Peyer's patch (tissue), 4 donors: ENCODE measurements around the gene ENPP7. TPM values are rescaled to one million over a fixed set of nuclear protein-coding genes. Genes with fewer than 3 reads are reported as not detected.

Source experiments
- DNase-seq, 3 donors: peaks; one replicate each; pipeline ENCODE4 v3.0.0-alpha.2; 2017 to 2019
- H3K27ac ChIP-seq, 4 donors: fragments of 200-600 bp; sonication (generic); one replicate each; pipeline ENCODE4 v1.5.1; 2016 to 2019
- H3K27me3 ChIP-seq, 2 donors: fragments of 200-600 bp; sonication (generic); one replicate each; pipeline ENCODE4 v1.5.1; 2019
- H3K36me3 ChIP-seq, 3 donors: fragments of 200-600 bp; sonication (generic); one replicate each; pipeline ENCODE4 v1.5.1; 2016 to 2019
- H3K4me1 ChIP-seq, 4 donors: fragments of 200-600 bp; sonication (generic); one replicate each; pipeline ENCODE4 v1.5.1; 2016 to 2019
- H3K4me3 ChIP-seq, 4 donors: fragments of 200-600 bp; sonication (generic); 1 replicate in 3 of 4; 2 replicates in 1 of 4; pipeline ENCODE4 v1.5.1; 2016 to 2019; ENCODE audit warnings: mild to moderate bottlenecking in 1 of 4
- H3K9me3 ChIP-seq, 4 donors: fragments of 200-600 bp; sonication (generic); one replicate each; pipeline ENCODE4 v1.5.1; 2016 to 2019; ENCODE audit warnings: mild to moderate bottlenecking in 1 of 4
- CTCF ChIP-seq, 6 experiments: fragments of 450-650 bp in 4 of 6; fragments of 200-600 bp in 2 of 6; sonication (generic) in 1 of 6; IDR thresholded peaks; one replicate each; pipeline ENCODE4 v1.5.1; 2017 to 2019; ENCODE audit warnings: antibody characterized with exemption in 6 of 6, mild to moderate bottlenecking in 3 of 6, moderate library complexity in 1 of 6
- POLR2A ChIP-seq, 2 donors: fragments of 450-650 bp; IDR thresholded peaks; one replicate each; pipeline ENCODE4 v1.5.1; 2017; ENCODE audit warnings: antibody characterized with exemption in 2 of 2, mild to moderate bottlenecking in 2 of 2, moderate library complexity in 2 of 2
- total RNA-seq, 4 donors: library from RNA; depleted of rRNA; stranded (reverse); fragments of >200 nt; gene quantifications; one replicate each; pipeline ENCODE4 v1.1.0, GENCODE V29; 2016

The ENPP7 gene
- total RNA-seq, 4 donors from 2014 or later, result 17.2 to 27.3 (median 22.5) TPM; not detected in 1

- Histone ChIP-seq H3K27ac (no peak overlapping the region), H3K4me1 (no peaks in the 10 kb centered on the region), H3K9me3 (no peaks in the 10 kb centered on the region), H3K36me3 (no peaks in the 10 kb centered on the region), H3K27me3 (no peaks in the 10 kb centered on the region), H3K4me3 (no peak overlapping the region)
- no peak for DNase-seq
- TF ChIP-seq CTCF (IDR thresholded peaks at IDR 0.05) (no peak), POLR2A (IDR thresholded peaks at IDR 0.05) (no peak)
These were observed 46.4 kb upstream of the ENPP7 start for GRCh38 chr17:79684132-79684985.

GRCh38 chr17:79685121-79685520 is 45.6 kb upstream of the ENPP7 start:
- Histone ChIP-seq H3K4me1 (no peaks in the 10 kb centered on the region), H3K9me3 (no peaks in the 10 kb centered on the region), H3K27ac (no peak overlapping the region), H3K27me3 (no peaks in the 10 kb centered on the region), H3K4me3 (no peak overlapping the region), H3K36me3 (no peaks in the 10 kb centered on the region)
- TF ChIP-seq CTCF (IDR thresholded peaks at IDR 0.05), result no peak
- no peak for TF ChIP-seq POLR2A (IDR thresholded peaks at IDR 0.05)
- DNase-seq, result no peak

- Histone ChIP-seq H3K27ac (no peak overlapping the region), H3K4me3 (no peak overlapping the region), H3K4me1 (no peaks in the 10 kb centered on the region), H3K36me3 (no peaks in the 10 kb centered on the region), H3K27me3 (no peaks in the 10 kb centered on the region), H3K9me3 (no peaks in the 10 kb centered on the region)
- no peak for TF ChIP-seq POLR2A (IDR thresholded peaks at IDR 0.05)
- no peak for TF ChIP-seq CTCF (IDR thresholded peaks at IDR 0.05)
- no peak for DNase-seq
These were observed 44.3 kb upstream of the ENPP7 start for GRCh38 chr17:79686476-79686875.

- no peak overlapping the region for H3K27ac ChIP-seq
- H3K36me3 ChIP-seq, result no peaks in the 10 kb centered on the region
- H3K4me3 ChIP-seq, result no peak overlapping the region
- no peak for DNase-seq
- no peak for TF ChIP-seq POLR2A (IDR thresholded peaks at IDR 0.05)
- TF ChIP-seq CTCF (IDR thresholded peaks at IDR 0.05), result no peak
- H3K9me3 ChIP-seq, result no peaks in the 10 kb centered on the region
- H3K4me1 ChIP-seq, result peaks cover 0 to 2% (median 0%) of the 10 kb centered on the region in 4 donors
- no peaks in the 10 kb centered on the region for H3K27me3 ChIP-seq
These were observed 40.3 kb upstream of the ENPP7 start for GRCh38 chr17:79690466-79690865.

- H3K4me3 ChIP-seq, result no peak overlapping the region
- no peak for TF ChIP-seq POLR2A (IDR thresholded peaks at IDR 0.05)
These were observed 39.5 kb upstream of the ENPP7 start for GRCh38 chr17:79690988-79691836.

GRCh38 chr17:79691931-79692330 is 38.8 kb upstream of the ENPP7 start:
- H3K4me1 ChIP-seq, result peaks cover 0 to 11% (median 0%) of the 10 kb centered on the region in 4 donors
- H3K9me3 ChIP-seq, result no peaks in the 10 kb centered on the region
- no peaks in the 10 kb centered on the region for H3K36me3 ChIP-seq
- no peak for TF ChIP-seq CTCF (IDR thresholded peaks at IDR 0.05)
- TF ChIP-seq POLR2A (IDR thresholded peaks at IDR 0.05), result no peak
- no peak overlapping the region for H3K4me3 ChIP-seq
- H3K27ac ChIP-seq, result no peak overlapping the region
- H3K27me3 ChIP-seq, result no peaks in the 10 kb centered on the region
- DNase-seq, result no peak

More at GRCh38 chr17:79690988-79691836, 39.5 kb upstream of the ENPP7 start:
- no peak for DNase-seq
- no peak overlapping the region for H3K27ac ChIP-seq
- no peaks in the 10 kb centered on the region for H3K27me3 ChIP-seq
- H3K4me1 ChIP-seq, result peaks cover 0 to 10% (median 0%) of the 10 kb centered on the region in 4 donors
- H3K9me3 ChIP-seq, result no peaks in the 10 kb centered on the region
- H3K36me3 ChIP-seq, result no peaks in the 10 kb centered on the region
